ENCODE measurements around the gene PLOD1.
"Not testable (repeated sequence)": the region's sequence is repeated elsewhere in the genome, so short reads cannot be mapped to it uniquely, and the experiment has no call there.

PLOD1 gene

DNA sequence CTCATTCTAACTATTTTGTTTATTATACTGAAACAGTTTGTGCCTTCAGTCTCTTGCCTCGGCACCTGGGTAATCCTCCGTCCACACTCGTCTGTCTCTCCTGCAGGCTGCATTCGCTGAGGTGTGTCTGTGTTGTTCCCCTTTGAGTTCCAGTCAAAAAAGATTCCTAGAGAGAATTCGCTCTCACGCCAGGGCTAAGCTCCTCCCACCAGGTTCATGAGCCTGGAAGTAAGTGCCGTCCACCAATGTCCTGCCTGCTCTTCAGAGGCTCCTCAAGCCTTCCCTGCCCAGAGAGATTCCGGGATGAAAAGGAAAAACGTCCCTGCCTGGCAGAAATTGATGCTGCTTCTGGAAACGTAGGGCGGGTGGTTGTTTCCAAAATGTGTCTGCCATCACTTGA lies 21.2 kb upstream of the PLOD1 start:
- DNase-seq = no peak

DNA sequence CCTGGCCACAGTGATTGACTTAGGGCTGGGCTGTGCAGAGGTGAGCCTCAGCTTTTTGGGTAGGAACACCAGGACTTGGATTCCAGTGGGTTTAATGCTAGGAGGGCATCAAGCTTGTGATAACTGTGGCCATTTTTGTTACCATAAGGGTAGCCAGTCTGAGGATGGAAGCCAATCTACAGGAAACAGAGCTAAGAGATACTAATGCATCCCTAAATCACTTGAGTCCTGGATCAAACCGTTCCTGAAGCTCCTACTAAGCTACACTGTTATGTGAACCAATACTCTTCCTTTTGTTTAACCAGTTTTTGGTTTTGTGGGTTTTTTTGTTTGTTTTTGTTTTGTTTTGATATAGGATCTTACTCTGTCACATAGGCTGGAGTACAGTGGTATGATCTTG lies 20.5 kb upstream of the PLOD1 start:
- DNase-seq = no peak

GRCh38 chr1:11918799-11919519 lies 15.6 kb upstream of the PLOD1 start:
- DNase-seq = no peak

GRCh38 chr1:11919621-11920020 lies 14.9 kb upstream of the PLOD1 start:
- no peak for DNase-seq

DNA sequence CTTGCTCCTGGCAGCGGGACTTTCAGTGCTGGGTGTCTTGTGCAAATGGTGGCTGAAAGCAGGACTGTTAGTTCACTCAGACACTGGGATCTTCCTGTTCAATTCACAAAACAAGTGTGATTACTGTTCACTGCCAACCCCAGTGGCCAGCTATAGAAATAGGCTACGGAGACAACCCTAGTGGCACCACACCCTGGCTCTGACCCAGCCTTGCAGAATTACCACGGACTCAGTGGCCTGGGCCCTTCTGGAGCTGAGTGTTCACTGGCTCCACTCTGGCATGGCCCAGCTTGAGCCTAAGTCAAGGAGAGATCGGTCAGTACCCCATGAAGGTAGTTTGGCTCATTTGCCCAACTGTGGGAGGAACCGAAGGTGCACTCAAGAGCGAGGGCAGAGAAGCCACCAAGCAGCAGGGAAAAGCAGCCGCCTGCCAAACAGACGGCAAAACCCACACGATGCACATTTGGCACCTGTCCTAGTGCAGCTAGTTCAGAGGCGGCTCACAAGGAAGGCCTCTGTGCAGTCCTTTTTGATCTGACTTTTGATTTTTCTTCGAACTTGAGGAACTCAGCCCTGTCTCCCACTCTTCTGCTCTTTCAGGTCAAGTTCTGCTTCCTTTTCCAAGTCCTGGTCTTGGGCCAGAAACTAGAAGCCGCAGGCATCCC lies 14.1 kb upstream of the PLOD1 start:
- DNase-seq = no peak

DNA sequence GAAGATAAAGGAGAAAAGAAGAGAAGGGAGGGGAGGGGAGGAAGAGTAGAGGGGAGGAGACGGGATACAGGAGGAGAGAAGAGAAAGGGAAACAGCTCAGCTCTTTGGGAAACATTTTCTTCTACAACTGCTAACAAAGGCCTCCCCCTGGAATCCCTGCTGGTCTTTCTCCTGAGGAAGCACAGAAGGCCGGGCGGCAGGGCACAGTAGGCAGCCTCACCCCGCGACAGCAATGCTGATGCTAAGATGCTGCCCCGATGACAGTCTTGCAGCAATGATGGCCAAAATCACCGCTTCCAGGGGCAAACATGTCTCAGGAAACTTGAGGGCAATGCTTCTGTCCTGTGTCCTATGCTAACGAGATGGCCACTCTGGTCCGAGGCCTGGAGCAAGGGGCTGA lies 13.5 kb upstream of the PLOD1 start:
- no peak for DNase-seq

DNA sequence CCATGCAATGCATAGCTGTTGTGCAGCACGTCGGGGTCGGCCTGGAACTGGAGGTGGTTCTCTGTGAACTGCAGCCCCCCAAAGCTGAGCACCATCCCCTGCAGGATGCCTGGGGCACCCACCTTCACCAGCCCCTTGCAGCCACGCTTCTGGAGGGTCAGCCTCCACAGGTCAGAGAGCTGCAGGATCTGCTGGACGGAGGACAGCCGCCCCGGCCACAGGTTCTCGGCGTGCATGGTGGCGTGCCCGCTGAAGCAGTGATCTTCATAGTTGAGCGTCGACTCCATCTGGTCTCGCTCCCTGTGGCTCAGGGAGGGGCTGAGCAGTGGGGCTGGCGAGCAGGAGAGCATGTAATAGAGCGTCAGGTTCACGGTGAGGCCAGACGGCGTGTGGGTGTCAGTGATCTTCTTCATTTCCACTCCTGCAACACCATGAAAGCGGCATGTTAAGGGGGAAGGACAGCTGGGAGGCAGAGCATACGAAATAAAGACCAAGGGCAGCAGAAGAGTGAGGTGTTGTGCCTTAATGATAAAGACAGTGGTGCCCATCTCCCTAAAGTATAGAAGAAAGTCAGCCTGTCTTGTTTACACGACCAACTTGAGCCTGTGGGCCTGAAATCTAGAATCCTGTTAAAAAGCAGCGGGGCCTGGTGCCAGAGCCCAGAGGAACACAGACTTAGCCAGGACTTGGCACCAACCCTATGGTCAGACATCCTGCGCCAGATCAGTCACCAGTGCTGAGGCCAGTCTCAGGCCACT lies 11.3 kb upstream of the PLOD1 start:
- DNase-seq = no peak

DNA sequence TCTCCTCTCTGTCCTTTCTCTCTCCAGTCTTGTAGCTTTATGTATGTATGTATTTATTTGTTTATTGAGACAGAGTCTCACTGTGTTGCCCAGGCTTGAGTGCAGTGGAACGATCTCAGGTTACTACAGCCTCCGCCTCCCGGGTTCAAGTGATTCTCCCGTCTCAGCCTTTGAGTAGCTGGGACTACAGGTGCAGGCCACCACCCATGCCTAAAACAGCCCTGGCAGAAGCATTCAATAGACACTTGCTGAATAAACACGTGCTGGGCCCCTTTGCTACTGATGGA lies 10.7 kb upstream of the PLOD1 start:
- no peak for DNase-seq

- no peak for DNase-seq
Observed at GRCh38 chr1:11924334-11925195, 10.0 kb upstream of the PLOD1 start.

DNA sequence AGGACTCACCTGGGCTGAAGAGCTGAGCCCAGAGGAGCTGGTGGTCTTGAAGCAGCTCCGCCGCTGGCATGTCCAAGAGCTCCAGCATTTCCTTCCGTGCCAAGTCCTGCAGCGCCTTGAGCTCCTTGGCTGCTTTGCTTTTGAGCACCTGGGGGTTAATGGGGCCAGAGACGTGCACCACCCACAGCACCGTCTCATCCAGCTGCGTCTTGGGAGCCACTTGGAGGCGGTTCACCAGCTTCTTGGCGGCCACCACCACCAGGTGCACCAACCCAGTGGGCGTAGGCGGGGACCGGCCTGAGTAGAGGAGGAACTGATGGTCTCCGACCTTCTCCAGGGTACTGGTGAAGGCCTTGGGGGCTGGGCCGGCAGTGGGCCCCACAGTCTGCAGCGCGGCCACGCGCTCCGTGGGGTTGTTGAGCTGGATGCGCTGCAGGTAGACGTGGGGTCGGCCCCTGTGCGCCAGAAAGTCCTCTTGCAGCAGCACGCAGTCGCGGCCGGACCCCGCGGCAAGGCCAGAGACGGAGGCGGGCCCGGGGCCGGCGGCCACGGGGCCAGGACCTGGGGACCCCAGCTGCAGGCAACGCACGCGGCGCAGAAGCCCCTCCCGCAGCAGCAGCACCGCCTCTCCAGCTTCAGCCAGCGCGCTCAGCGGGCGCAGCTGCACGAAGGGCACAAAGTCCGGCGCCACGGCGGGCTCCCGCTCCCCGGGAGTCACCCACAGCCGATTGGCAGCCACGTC lies 9.2 kb upstream of the PLOD1 start:
- not testable (repeated sequence) for DNase-seq

- DNase-seq = no peak
Observed at GRCh38 chr1:11925938-11926292, 8.6 kb upstream of the PLOD1 start.

DNA sequence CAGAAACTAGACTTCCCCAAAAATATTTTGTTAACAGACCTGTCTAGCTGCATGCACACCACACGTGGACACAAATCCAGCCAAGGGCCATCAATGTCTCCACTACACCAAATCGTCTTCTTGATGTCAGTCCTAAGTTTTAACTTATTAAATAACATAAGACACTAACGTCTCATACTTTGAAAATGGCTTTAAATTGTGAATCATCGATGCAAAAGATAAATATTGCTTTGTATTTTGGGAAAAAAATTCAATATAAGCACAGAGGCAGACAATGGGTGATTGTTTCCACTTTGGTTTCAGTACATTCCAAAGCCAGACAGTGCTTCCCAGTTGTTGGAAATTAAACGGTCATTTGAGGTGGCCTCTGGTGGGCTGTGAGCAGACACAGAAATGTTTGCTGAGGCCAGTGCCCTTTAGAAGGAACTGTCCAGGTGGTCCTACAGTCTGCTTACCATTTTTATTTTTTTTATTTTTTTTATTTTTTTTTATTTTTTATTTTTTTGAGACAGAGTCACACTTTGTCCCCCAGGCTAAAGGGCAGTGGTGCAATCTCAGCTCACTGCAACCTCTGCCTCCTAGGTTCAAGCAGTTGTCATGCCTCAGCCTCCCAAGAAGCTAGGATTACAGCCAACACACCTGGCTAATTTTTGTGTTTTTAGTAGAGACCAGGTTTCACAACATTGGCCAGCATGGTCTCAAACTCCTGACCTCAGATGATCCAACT lies 6.5 kb upstream of the PLOD1 start:
- no peak for DNase-seq

DNA sequence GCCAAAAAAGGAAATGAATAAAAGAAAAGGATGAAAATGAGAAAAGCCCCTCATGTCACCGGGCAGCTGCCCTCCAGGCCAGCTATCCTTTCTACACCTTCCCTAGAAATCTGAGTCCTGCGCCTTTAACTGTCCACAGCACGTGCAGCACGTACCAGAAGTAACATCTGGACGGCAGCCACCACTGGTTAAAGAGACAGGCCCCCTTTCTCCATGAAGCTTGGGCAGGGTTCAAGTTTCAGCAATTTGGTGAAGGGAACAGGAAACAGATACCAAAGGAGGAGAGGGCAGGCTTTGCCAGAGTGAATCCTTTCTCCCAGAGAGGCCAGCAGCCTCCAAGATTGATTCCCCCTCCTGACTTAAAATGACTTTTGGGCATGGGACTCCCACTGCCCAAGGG lies 4.7 kb upstream of the PLOD1 start:
- no peak for DNase-seq

GRCh38 chr1:11930571-11931445 lies 3.7 kb upstream of the PLOD1 start:
- no peak for DNase-seq

DNA sequence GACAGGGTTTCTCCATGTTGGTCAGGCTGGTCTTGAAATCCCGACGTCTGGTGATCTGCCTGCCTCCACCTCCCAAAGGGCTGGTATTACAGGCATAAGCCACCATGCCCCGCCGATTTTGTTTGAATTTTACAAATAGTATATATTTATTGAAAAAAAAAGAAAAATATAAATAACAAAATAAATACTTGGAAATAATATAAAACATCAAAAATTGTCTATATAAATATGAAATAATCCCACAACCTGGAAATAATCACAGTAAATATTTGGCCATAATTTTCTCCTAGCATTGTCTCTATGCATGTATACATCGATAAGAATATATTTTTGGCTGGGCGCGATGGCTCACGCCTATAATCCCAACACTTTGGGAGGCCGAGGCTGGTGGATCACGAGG lies 2.7 kb upstream of the PLOD1 start:
- DNase-seq = no peak

GRCh38 chr1:11935057-11935412 lies 518 bp downstream of the PLOD1 start:
- DNase-seq = no peak

DNA sequence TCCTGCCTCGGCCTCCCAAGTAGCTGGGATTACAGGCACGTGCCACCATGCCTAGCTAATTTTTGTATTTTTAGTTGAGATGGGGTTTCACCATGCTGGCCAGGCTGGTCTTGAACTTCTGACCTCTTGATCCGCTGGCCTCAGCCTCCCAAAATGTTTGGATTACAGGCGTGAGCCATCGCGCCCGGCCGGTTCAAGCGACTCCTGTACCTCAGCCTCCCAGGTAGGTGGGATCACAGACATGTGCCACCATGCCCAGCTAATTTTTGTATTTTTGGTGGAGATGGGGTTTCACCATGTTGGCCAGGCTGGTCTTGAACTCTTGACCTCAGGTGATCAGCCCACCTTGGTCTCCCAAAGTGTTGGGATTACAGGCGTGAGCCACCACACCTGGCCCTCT lies 1.2 kb downstream of the PLOD1 start:
- not testable (repeated sequence) for DNase-seq

DNA sequence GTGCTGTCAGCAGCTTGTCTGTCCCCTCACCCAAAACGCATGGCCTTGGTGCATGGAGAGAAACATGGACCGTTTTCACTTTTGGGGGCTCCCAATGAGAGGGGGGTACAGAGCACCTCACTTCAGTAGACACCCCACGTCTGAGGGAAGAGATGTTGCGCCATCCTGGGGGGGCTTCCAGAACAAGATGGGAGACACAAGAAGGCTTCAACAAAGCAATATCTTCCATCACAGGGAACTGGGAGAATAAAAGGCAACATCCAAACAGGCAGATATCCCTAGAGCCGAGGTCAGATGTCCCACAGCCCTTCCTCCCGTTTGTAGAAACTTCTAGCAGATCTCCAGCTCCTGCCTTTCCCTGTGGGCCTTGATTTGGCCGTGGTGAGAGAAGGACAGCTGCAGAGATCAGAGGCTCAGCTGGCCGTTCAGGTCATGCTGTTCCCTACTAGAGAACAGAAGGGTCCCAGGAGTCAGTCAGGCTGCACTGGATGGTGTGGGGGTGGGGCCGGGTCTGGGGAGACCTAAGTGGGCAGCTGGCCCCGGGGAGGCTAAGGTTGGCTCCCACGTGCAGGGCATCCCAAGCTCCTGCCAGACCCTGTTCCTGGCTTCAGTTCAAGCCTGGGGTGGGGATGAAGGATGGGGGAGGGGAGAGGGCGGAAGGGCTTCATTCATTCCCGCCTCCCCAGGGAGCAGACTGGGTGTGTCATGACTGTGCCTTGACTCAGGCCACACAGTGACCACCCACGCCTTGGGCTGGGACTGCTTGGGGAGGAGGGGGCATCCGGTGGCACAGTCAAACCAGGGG lies 4.4 kb downstream of the PLOD1 start:
- DNase-seq = no peak

- not testable (repeated sequence) for DNase-seq
Observed at GRCh38 chr1:11939794-11940193, 5.3 kb downstream of the PLOD1 start.

- no peak for DNase-seq
Observed at GRCh38 chr1:11940260-11940921, 5.9 kb downstream of the PLOD1 start.

All from SHP77 treated with DMSO at 0.1 percent for 48 hours (cell line).